Uterus (tissue), 4 donors: ENCODE results near the gene MRPL34. TPM values are rescaled to one million over a fixed set of nuclear protein-coding genes. Genes with fewer than 3 reads are reported as not detected.

Experiments
- DNase-seq, 2 donors: peaks; one replicate each; pipeline ENCODE4 v3.0.0-alpha.2; 2019 to 2020
- H3K27ac ChIP-seq, 2 donors: fragments of 200-600 bp; sonication (generic); 1 replicate in 1 of 2; 2 replicates in 1 of 2; pipeline ENCODE4 v1.5.1; 2016 to 2018
- H3K27me3 ChIP-seq, 2 donors: fragments of 200-600 bp; sonication (generic); one replicate each; pipeline ENCODE4 v1.5.1; 2018 to 2019; ENCODE audit warnings: control low read depth in 1 of 2
- H3K36me3 ChIP-seq, 2 donors: fragments of 200-600 bp; sonication (generic); one replicate each; pipeline ENCODE4 v1.5.1; 2019; ENCODE audit warnings: control low read depth in 1 of 2
- H3K4me1 ChIP-seq, 2 donors: fragments of 200-600 bp; sonication (generic); one replicate each; pipeline ENCODE4 v1.5.1; 2018 to 2019; ENCODE audit warnings: control low read depth in 1 of 2
- H3K4me3 ChIP-seq, 2 donors: fragments of 200-600 bp; sonication (generic); 1 replicate in 1 of 2; 2 replicates in 1 of 2; pipeline ENCODE4 v1.5.1; 2018 to 2019; ENCODE audit warnings: mild to moderate bottlenecking in 1 of 2
- H3K9me3 ChIP-seq, 2 donors: fragments of 200-600 bp; sonication (generic); one replicate each; pipeline ENCODE4 v1.5.1; 2019; ENCODE audit warnings: control low read depth in 1 of 2
- CTCF ChIP-seq, 4 experiments: fragments of 200-600 bp in 2 of 4; fragments of 450-650 bp in 2 of 4; sonication (generic) in 2 of 4; IDR thresholded peaks; one replicate each; pipeline ENCODE4 v1.5.1; 2016 to 2019; ENCODE audit warnings: antibody characterized with exemption in 4 of 4, mild to moderate bottlenecking in 2 of 4, moderate library complexity in 1 of 4
- POLR2A ChIP-seq, 2 donors: fragments of 450-650 bp; IDR thresholded peaks; one replicate each; pipeline ENCODE4 v1.6.1; 2016; ENCODE audit warnings: antibody characterized with exemption in 2 of 2, mild to moderate bottlenecking in 1 of 2, moderate library complexity in 1 of 2
- intact Hi-C: fragments of 100-400 bp; cut with DNase I; formaldehyde crosslinking; loops from one replicate; pipeline ENCODE4 v1.15.1; 2023; ENCODE audit warnings: low total_unique reads
- total RNA-seq, 4 donors: library from RNA; depleted of rRNA in 3 of 4; stranded (reverse); fragments of >200 nt in 3 of 4; gene quantifications; one replicate each; pipeline versions ENCODE4 v1.1.0 to v1.2.4, GENCODE V29; 2014 to 2023
- donor health status: DM: yes; HTN: yes; CAD: no.

MRPL34 gene
- total RNA-seq, 4 donors from 2014 or later, result 30.9 to 289 (median 97.2) TPM

- intact Hi-C loops, result no loop called here
- no peaks in the 10 kb centered on the region for H3K36me3 ChIP-seq
- H3K4me3 ChIP-seq, result peak within 1 kb of the TSS; percentile 57 to 78
- DNase-seq, result peak; percentile 94 to 97
- no peaks in the 10 kb centered on the region for H3K27me3 ChIP-seq
- H3K27ac ChIP-seq, result peak within 1 kb of the TSS; percentile 90 to 93
- TF ChIP-seq POLR2A (IDR thresholded peaks at IDR 0.05) (peak in 1 of 2 donors; percentile 19), CTCF (IDR thresholded peaks at IDR 0.05) (no peak)
- no peaks in the 10 kb centered on the region for H3K9me3 ChIP-seq
- peaks cover 0 to 13% of the 10 kb centered on the region in 2 donors for H3K4me1 ChIP-seq
These were observed 31.4 kb downstream of the MRPL34 start, which contains the start of gene GTPBP3 for GRCh38 chr19:17336872-17337674. Gene GTPBP3 (plus strand): TSS chr19:17337553. CDS start chr19:17337612, 59 bp downstream.

- Histone ChIP-seq H3K9me3 (no peaks in the 10 kb centered on the region), H3K4me1 (peaks cover 0 to 13% of the 10 kb centered on the region in 2 donors), H3K4me3 (peak overlapping the region; percentile 57 to 78), H3K27ac (peak overlapping the region in 1 of 2 donors; percentile 66), H3K36me3 (no peaks in the 10 kb centered on the region), H3K27me3 (no peaks in the 10 kb centered on the region)
- intact Hi-C loops, result no loop called here
- DNase-seq, result no peak
- TF ChIP-seq CTCF (IDR thresholded peaks at IDR 0.05), result no peak
- TF ChIP-seq POLR2A (IDR thresholded peaks at IDR 0.05), result no peak
These were observed 32.2 kb downstream of the MRPL34 start for GRCh38 chr19:17337675-17338432.

GRCh38 chr19:17338433-17339078, 32.9 kb downstream of the MRPL34 start:
- no peak for DNase-seq
- H3K4me3 ChIP-seq, result peak overlapping the region in 1 of 2 donors; percentile 57
- no peaks in the 10 kb centered on the region for H3K36me3 ChIP-seq
- intact Hi-C loops, result no loop called here
- no peak overlapping the region for H3K27ac ChIP-seq
- peaks cover 0 to 13% of the 10 kb centered on the region in 2 donors for H3K4me1 ChIP-seq
- no peaks in the 10 kb centered on the region for H3K9me3 ChIP-seq
- no peak for TF ChIP-seq CTCF (IDR thresholded peaks at IDR 0.05)
- TF ChIP-seq POLR2A (IDR thresholded peaks at IDR 0.05), result no peak
- H3K27me3 ChIP-seq, result no peaks in the 10 kb centered on the region

- H3K9me3 ChIP-seq, result no peaks in the 10 kb centered on the region
- intact Hi-C loops, result no loop called here
- no peaks in the 10 kb centered on the region for H3K36me3 ChIP-seq
- DNase-seq, result no peak
- no peaks in the 10 kb centered on the region for H3K27me3 ChIP-seq
- no peak overlapping the region for H3K27ac ChIP-seq
- TF ChIP-seq POLR2A (IDR thresholded peaks at IDR 0.05), result no peak
- no peak for TF ChIP-seq CTCF (IDR thresholded peaks at IDR 0.05)
- H3K4me3 ChIP-seq, result no peak overlapping the region
- H3K4me1 ChIP-seq, result peaks cover 0 to 10% of the 10 kb centered on the region in 2 donors
These were observed 33.5 kb downstream of the MRPL34 start for GRCh38 chr19:17339088-17339741.
